ENCODE data around the gene CAMK1D. TPM values are rescaled to one million over a fixed set of nuclear protein-coding genes. Genes with fewer than 3 reads are reported as not detected.

The CAMK1D gene
- polyA plus RNA-seq, 1 of the 3 experiments (the other 2 are of a cell fraction), result 4.1 TPM

GRCh38 chr10:12614177-12614995 is 265.0 kb downstream of the CAMK1D start (continued):
- TF ChIP-seq USF2 (IDR thresholded peaks at IDR 0.05; ENCODE audit: borderline replicate concordance, low read depth, low read length) (no peak), GATA2 (CRISPR knock-in tag; IDR thresholded peaks at IDR 0.05) (no peak), CTCF (IDR thresholded peaks at IDR 0.05) (no peak), ZBTB33 (IDR thresholded peaks at IDR 0.05; ENCODE audit: borderline replicate concordance, low read depth) (no peak), POLR2AphosphoS5 (IDR thresholded peaks at IDR 0.05; ENCODE audit: low read depth, low read length) (no peak), GABPA (IDR thresholded peaks at IDR 0.05; ENCODE audit: low read depth) (no peak), IRF3 (IDR thresholded peaks at IDR 0.05; ENCODE audit: low read depth, low read length) (no peak)

- CTCF ChIA-PET, result interaction anchor here (1.1 kb wide), 1 partner anchor 351 kb away, joined by 3 read pairs; no protein-coding TSS in a partner anchor
- Histone ChIP-seq H3K4me1 (ENCODE audit: control insufficient read depth in 1 of 2, insufficient read depth in 2 of 2, low read depth in 1 of 2, low read length in 1 of 2) (no peaks in the 10 kb centered on the region; a peak in 2 of 4 replicates), H3K79me2 (ENCODE audit: insufficient read depth) (no peaks in the 10 kb centered on the region), H3K4me2 (no peak overlapping the region), H3K9ac (no peak overlapping the region), H3K27ac (ENCODE audit: low read depth in 2 of 2, low read length in 1 of 2) (no peak overlapping the region), H3K36me3 (replicated peaks in 1 of 2; ENCODE audit: control insufficient read depth in 1 of 2, insufficient read depth in 2 of 2, low read length in 1 of 2) (no peaks in the 10 kb centered on the region), H3K9me2 (no peaks in the 10 kb centered on the region), H3K4me3 (ENCODE audit: low read depth in 2 of 2, low read length in 1 of 2) (no peak overlapping the region), H3K27me3 (ENCODE audit: insufficient read depth) (no peaks in the 10 kb centered on the region), H3K9me3 (no peaks in the 10 kb centered on the region), H3F3A (replicated peaks; ENCODE audit: insufficient read depth) (no peaks in the 10 kb centered on the region), H2AFZ (ENCODE audit: low read depth) (no peak overlapping the region), H4K20me1 (ENCODE audit: insufficient read depth) (no peaks in the 10 kb centered on the region)
- DNase-seq, result no peak
- WGBS (ENCODE audit: low lambda C conversion rate), result 93% methylated on average over 17 of the region's 17 CpGs
- POLR2A ChIA-PET, result no interaction called here
- TF ChIP-seq RXRA (IDR thresholded peaks at IDR 0.05; ENCODE audit: borderline replicate concordance, low read depth) (no peak), USF1 (IDR thresholded peaks at IDR 0.05; ENCODE audit: borderline replicate concordance, low read depth) (no peak), GATA2 (CRISPR knock-in tag; IDR thresholded peaks at IDR 0.05) (no peak), ELF1 (IDR thresholded peaks at IDR 0.05) (no peak), SIN3A (IDR thresholded peaks at IDR 0.05; ENCODE audit: borderline replicate concordance, low read depth, low read length) (no peak), TAF1 (IDR thresholded peaks at IDR 0.05; ENCODE audit: borderline replicate concordance, low read depth, low read length) (no peak), MXI1 (IDR thresholded peaks at IDR 0.05; ENCODE audit: low read depth, low read length) (no peak), RAD21 (IDR thresholded peaks at IDR 0.05; ENCODE audit: low read length) (no peak), IRF3 (IDR thresholded peaks at IDR 0.05; ENCODE audit: low read depth, low read length) (no peak), YY1 (IDR thresholded peaks at IDR 0.05; ENCODE audit: low read depth) (no peak), SMC3 (IDR thresholded peaks at IDR 0.05; ENCODE audit: low read depth, low read length) (no peak), GABPA (IDR thresholded peaks at IDR 0.05; ENCODE audit: low read depth) (no peak), CTCF (IDR thresholded peaks at IDR 0.05) (no peak)
Measured at GRCh38 chr10:12615296-12616220, 266.2 kb downstream of the CAMK1D start.

All from SK-N-SH (cell line).